ENCODE measurements around the gene NR1H2.
"Not testable (repeated sequence)": the region's sequence is repeated elsewhere in the genome, so short reads cannot be mapped to it uniquely, and the experiment has no call there.

NR1H2 gene

GRCh38 chr19:50376166-50377050 is at the start of gene NR1H2:
NR1H2 (plus strand) TSS chr19:50376457; CDS start chr19:50377606, 1,149 bp downstream.
- DNase-seq: peak; percentile 98

GRCh38 chr19:50327013-50327412 is 49.2 kb upstream of the NR1H2 start:
- no peak for DNase-seq

GRCh38 chr19:50327461-50328223 is 48.6 kb upstream of the NR1H2 start:
- DNase-seq: no peak

DNA sequence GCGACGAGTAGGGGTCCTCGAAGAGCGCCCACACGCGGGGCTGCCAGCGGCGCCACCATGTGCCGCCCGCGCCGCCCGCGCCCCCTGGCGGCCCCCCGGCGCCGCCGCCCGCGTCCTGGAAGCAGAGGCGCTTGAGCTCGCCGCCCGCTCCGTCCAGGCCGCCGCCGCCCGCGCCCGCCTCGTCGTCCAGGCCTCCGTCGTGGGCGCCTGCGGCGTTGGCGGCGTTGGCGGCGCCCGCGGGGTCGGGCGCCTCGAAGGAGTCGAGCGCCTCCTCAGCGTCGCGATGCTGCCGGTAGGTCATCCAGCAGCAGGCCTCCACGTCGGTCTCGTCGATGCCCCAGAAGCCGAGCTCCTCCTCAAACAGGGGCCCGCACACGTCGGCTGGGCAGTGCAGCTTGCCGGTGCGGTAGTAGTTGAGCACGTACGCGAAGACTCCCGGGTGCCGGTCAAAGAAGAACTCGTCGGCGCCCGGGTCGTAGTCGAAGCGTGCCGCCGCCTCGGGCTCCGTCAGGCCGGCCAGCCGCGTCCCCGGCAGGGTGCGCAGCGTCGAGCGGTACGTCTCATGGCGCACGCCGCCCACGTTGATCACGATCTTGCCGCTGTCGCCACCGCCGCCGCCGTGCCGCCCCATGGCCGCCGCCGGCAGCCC is 47.9 kb upstream of the NR1H2 start:
- peak; percentile 76 for DNase-seq

DNA sequence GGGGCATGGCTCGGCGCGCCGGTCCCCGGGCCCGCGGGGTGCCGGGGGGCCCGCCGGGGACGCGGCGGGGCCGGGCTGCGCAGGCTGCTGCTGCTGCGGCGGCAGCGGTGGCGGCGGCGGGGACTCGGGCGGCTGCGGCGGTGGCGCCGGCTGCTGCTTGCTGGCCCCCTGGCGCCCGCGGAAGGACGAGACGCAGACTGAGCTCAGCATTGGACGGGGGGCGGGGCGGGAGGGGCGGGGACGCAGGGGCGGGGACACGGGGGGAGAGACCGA is 47.4 kb upstream of the NR1H2 start:
- DNase-seq: no peak

GRCh38 chr19:50329146-50329925 is 46.9 kb upstream of the NR1H2 start, which contains the start of gene KCNC3:
KCNC3 (minus strand) TSS chr19:50329377; CDS start chr19:50329082, 295 bp downstream.
- DNase-seq: peak; percentile 100

GRCh38 chr19:50329926-50330294 is 46.3 kb upstream of the NR1H2 start:
- DNase-seq: not testable (repeated sequence)

DNA sequence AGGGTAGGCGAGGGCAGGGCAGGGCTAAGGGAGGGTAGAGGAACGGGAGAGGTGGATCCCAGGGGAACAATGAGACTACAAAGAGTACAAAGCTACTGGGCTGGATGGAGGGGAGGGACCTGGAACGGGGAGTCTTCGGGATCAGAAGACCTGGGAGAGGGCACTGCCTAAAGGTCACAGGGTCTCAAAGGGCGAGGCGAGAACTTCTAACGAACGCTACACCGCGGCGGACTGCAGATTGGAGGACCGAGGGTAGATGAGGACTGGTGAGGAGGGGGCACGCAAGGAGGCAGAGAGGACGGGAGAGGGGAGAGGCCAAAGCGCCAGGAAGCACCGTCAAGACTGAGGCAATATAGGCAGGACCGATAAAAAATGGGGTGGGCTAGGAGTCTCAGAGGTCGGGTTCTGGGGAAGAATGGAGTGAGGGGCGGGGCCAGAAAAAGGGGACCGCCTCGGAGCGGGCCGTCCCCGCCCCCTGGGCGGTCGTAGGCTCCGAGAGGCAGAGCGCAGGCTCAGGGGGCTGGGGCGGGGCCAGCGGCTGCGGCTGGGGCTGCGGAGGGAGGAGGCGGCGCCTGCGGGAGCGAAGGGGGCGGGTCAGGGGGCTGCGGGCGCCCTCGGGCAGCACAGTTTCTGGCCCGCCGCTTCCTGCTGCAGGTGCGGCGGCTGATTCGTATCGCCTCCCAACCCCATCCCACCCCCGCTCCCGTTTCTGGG is 45.7 kb upstream of the NR1H2 start:
- peak; percentile 88 for DNase-seq

DNA sequence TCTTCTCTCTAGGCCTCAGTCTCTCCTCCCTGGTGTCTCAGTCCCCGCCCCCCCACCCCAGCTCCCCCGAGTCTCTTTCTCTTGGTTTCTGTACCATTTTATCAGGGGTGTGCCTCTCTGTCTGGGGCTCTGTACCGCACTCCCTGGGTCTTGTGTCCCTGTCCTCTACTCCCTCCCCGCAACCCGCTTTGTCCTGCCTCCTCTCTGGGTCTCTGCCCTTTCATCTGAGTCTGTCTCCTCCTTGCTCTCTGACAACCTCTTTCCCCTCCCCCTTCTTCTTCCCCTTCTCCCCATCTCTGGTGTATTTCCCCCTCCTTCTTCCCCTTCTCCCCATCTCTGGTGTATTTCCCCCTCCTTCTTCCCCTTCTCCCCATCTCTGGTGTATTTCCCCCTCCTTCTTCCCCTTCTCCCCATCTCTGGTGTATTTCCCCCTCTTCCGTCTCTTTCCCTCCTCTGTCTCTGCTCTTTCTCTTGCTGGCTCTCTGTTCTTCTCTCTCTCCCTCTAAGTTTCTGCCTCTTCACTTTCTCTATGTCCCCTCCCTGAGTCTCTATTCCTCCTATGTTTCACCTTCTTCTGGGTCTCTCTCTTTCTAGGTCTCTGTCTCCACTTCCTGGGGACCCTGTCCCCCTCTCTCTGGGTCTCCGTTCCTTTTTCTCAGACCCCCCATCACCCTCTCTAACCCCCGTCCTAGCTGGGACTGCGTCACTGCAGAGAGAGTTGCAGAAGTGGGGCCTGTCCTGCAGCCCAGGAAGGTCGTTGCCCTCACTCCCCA is 44.9 kb upstream of the NR1H2 start:
- DNase-seq: peak; percentile 38

GRCh38 chr19:50331994-50332243 is 44.3 kb upstream of the NR1H2 start:
- no peak for DNase-seq

- peak; percentile 67 for DNase-seq
Observed at GRCh38 chr19:50332244-50333038, 43.8 kb upstream of the NR1H2 start.

DNA sequence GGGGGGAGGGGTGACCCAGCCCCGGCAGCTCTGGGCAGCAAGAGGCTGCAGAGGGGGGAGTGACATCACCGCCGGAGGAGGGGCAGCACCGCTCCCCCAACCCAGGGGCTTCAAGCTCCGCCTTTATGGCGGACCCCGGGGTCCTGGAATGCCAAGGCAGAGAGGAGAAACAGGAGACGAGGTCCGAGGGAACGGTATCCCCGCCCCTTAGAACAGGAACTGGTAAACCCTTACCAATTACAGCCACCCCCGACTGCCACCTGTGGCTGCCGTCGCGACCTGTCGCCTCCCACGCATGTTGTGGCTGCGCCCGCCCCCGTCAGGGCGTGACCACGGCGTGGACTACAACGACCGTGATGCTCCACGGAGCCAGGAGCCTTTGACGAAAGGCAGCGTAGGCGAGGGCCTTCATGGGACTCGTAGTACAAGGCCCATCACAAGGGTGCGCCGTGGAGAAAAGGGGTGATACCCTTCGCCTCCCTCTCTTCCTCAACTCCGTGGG is 43.0 kb upstream of the NR1H2 start:
- peak; percentile 97 for DNase-seq

DNA sequence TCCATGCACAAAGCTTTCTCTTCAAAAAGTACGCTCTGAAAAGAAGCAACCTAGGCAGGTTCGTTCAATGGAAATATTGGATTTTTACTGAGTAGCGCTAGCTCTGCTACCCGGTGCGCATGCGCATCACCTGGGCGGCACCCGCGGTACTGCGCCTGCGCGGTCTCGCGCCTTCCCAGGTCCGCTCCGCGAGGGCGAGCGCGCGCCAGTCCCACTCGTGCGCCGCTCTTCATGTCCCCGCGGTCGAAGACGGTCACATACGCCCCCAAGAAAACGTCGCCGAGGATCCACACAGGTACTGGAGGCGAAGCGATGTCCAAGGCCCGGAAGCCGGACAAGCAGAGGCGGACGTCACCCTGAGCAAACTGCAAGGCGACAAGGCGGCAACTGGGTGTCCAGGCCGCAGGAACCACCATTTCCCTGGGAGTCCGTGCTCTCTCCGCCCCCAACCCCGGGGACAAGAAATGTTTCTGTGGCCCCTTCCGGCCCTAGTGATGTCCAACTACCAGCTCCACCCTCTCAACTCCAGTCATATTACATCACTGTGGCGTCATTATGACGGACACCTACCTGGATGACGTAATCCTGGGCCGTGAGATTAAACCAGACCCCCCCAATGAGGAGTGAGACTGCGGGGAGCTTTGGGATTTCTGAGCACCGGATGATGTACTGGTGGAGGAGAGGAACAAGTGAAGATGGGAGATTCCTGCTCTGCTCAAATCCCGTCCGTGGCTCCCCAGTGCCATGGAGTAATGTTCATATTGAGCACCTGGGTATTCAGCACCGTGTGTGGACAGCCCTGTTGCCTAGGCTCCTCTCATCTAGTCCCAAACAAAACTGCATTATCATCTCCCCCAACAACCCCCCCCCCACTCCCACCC is 42.3 kb upstream of the NR1H2 start:
- DNase-seq: peak; percentile 21

GRCh38 chr19:50334741-50335421 is 41.4 kb upstream of the NR1H2 start:
- DNase-seq: no peak

GRCh38 chr19:50337031-50337430 is 39.2 kb upstream of the NR1H2 start:
- peak; percentile 28 for DNase-seq

GRCh38 chr19:50340331-50340730 is 35.9 kb upstream of the NR1H2 start:
- peak; percentile 51 for DNase-seq

GRCh38 chr19:50341091-50341564 is 35.1 kb upstream of the NR1H2 start:
- DNase-seq: peak; percentile 88

DNA sequence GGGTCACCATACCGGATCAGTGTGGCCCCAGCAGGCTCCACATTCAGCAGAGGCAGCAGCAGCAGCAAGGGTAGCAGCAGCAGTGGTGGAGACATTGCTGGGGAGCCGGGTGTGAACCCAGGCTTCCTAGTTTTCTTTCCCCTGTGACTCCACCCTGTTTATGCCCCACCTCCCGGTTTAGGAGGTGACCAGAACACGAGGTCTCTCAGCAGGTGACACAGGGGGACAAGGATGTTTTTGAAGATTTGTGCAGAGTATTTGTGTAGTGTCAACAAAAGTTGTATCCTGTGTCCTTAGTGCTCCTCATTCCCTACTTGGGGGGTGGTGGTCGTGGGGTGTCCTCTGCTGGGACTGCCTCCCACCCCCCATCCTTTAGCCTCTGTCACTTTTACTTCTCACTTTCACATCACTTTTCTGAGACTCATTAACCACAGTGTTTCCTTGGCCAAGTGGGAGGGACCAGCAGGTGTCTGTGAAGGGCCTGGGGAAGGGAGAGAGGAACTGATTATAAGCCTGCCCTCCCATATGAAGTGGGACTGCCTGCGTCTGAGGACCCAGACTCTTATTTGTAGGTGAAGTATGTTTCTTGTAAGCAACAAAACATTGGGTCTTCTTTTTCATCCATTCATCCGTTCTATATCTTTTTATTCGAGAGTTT is 31.5 kb upstream of the NR1H2 start:
- peak; percentile 34 for DNase-seq

Data from inflammatory macrophage treated with lipopolysaccharide for 4 hours (primary cell).